Breast epithelium (tissue), 4 donors: ENCODE results near the gene TMEM151B. TPM values are rescaled to one million over a fixed set of nuclear protein-coding genes. Genes with fewer than 3 reads are reported as not detected.
"Not testable (repeated sequence)": the region's sequence is repeated elsewhere in the genome, so short reads cannot be mapped to it uniquely, and the experiment has no call there.

Experiments
- DNase-seq, 2 donors: peaks; one replicate each; pipeline ENCODE4 v3.0.0-alpha.2; 2019; ENCODE audit warnings: low spot score in 2 of 2
- H3K27ac ChIP-seq, 2 donors: fragments of 200-600 bp; sonication (generic) in 1 of 2; one replicate each; pipeline ENCODE4 v1.5.1; 2016 to 2019; ENCODE audit warnings: mild to moderate bottlenecking in 1 of 2
- H3K27me3 ChIP-seq, 2 donors: fragments of 200-600 bp; sonication (generic) in 1 of 2; one replicate each; pipeline versions ENCODE4 v1.5.1 to v1.6.0; 2017 to 2019; ENCODE audit warnings: control low read depth in 1 of 2, mild to moderate bottlenecking in 1 of 2
- H3K36me3 ChIP-seq: fragments of 200-600 bp; one replicate; pipeline ENCODE4 v1.5.1; 2019
- H3K4me1 ChIP-seq, 2 donors: fragments of 200-600 bp; sonication (generic); one replicate each; pipeline ENCODE4 v1.5.1; 2016 to 2019; ENCODE audit warnings: control low read depth in 1 of 2
- H3K4me3 ChIP-seq, 3 donors: fragments of 200-600 bp; sonication (generic); 1 replicate in 2 of 3; 2 replicates in 1 of 3; pipeline ENCODE4 v1.5.1; 2016 to 2019; ENCODE audit warnings: mild to moderate bottlenecking in 3 of 3, moderate library complexity in 2 of 3
- H3K9me3 ChIP-seq, 2 donors: fragments of 200-600 bp; sonication (generic) in 1 of 2; one replicate each; pipeline ENCODE4 v1.5.1; 2016 to 2019; ENCODE audit warnings: control low read depth in 1 of 2
- POLR2A ChIP-seq: fragments of 450-650 bp; IDR thresholded peaks from one replicate; pipeline ENCODE4 v1.6.1; 2016; ENCODE audit warnings: antibody characterized with exemption, mild to moderate bottlenecking, moderate library complexity
- POLR2AphosphoS5 ChIP-seq, 3 donors: sonication (generic); formaldehyde crosslinking; IDR thresholded peaks; one replicate each; pipeline ENCODE4 v1.6.1; 2017; ENCODE audit warnings: antibody characterized with exemption in 3 of 3
- intact Hi-C: fragments of 100-400 bp; cut with DNase I; formaldehyde crosslinking; loops from one replicate; pipeline ENCODE4 v1.15.1; 2023; ENCODE audit warnings: low total_unique reads
- total RNA-seq, 3 donors: library from RNA; depleted of rRNA; stranded (reverse); fragments of >200 nt; gene quantifications; one replicate each; pipeline ENCODE4 v1.1.0, GENCODE V29; 2016
- TF ChIP-seq, protein P1 (sequence below), 3 donors: fragments of 450-650 bp; IDR thresholded peaks; one replicate each; pipeline ENCODE4 v1.5.1; 2016 to 2017; ENCODE audit warnings: antibody characterized with exemption in 3 of 3, mild to moderate bottlenecking in 3 of 3, moderate library complexity in 3 of 3

Gene TMEM151B
- total RNA-seq, 3 donors from 2014 or later: 0.15 TPM; not detected in 2

DNA sequence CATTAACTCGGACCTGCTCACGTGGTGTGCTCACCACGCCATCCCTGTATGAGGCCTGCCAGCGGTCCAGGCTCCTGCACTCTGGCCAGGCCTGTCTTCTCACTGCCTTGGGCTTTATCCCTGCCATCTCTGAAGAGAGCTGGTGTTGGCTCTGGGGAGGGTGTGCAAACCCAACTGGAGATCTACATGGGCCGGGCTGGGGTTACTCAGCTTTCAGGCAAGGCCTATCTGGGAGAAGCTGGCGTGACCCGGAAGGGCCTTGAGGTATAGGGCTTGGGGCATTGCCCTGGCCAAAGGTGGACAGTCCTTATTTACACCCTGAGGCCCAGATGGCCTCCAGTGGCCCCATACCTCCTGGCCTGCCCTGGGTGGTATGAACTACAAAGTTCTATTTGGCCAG lies 41.8 kb upstream of the TMEM151B start:
- Histone ChIP-seq H3K9me3 (no peaks in the 10 kb centered on the region), H3K36me3 (no peaks in the 10 kb centered on the region), H3K27ac (peak overlapping the region; percentile 98 to 99), H3K4me1 (peaks cover 12 to 34% of the 10 kb centered on the region in 2 donors), H3K4me3 (no peak overlapping the region), H3K27me3 (no peaks in the 10 kb centered on the region)
- intact Hi-C loops: no loop called here
- TF ChIP-seq, protein P1, sequence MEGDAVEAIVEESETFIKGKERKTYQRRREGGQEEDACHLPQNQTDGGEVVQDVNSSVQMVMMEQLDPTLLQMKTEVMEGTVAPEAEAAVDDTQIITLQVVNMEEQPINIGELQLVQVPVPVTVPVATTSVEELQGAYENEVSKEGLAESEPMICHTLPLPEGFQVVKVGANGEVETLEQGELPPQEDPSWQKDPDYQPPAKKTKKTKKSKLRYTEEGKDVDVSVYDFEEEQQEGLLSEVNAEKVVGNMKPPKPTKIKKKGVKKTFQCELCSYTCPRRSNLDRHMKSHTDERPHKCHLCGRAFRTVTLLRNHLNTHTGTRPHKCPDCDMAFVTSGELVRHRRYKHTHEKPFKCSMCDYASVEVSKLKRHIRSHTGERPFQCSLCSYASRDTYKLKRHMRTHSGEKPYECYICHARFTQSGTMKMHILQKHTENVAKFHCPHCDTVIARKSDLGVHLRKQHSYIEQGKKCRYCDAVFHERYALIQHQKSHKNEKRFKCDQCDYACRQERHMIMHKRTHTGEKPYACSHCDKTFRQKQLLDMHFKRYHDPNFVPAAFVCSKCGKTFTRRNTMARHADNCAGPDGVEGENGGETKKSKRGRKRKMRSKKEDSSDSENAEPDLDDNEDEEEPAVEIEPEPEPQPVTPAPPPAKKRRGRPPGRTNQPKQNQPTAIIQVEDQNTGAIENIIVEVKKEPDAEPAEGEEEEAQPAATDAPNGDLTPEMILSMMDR (IDR thresholded peaks at IDR 0.05): no peak
- no peak for TF ChIP-seq POLR2A
- TF ChIP-seq POLR2AphosphoS5 (IDR thresholded peaks at IDR 0.05): no peak
- DNase-seq: no peak

DNA sequence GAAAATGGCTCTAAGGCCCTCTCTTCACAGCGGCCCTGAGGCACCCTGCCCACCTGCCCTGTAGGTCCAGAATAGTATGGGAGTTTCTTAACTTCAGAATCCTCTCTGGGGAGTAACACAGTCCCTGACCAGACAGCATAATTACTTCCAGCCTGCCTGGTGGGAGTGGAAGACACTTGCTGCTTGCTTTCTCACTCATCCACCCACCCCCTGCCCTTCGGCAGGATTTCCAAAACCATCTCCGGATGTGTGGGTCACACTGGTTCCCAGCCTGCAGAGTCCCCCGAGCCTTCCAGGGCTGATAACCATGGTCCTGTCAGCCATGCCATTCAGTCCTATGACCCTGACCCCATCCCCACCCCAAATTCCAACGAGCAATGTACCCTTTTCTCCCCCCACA lies 41.4 kb upstream of the TMEM151B start:
- no peak for TF ChIP-seq POLR2AphosphoS5 (IDR thresholded peaks at IDR 0.05)
- TF ChIP-seq, protein P1 (IDR thresholded peaks at IDR 0.05): no peak
- TF ChIP-seq POLR2A: no peak
- no peak for DNase-seq
- peak overlapping the region; percentile 98 to 99 for H3K27ac ChIP-seq
- no peaks in the 10 kb centered on the region for H3K27me3 ChIP-seq
- H3K36me3 ChIP-seq: no peaks in the 10 kb centered on the region
- no peaks in the 10 kb centered on the region for H3K9me3 ChIP-seq
- no peak overlapping the region for H3K4me3 ChIP-seq
- H3K4me1 ChIP-seq: peaks cover 13 to 36% of the 10 kb centered on the region in 2 donors
- intact Hi-C loops: no loop called here

DNA sequence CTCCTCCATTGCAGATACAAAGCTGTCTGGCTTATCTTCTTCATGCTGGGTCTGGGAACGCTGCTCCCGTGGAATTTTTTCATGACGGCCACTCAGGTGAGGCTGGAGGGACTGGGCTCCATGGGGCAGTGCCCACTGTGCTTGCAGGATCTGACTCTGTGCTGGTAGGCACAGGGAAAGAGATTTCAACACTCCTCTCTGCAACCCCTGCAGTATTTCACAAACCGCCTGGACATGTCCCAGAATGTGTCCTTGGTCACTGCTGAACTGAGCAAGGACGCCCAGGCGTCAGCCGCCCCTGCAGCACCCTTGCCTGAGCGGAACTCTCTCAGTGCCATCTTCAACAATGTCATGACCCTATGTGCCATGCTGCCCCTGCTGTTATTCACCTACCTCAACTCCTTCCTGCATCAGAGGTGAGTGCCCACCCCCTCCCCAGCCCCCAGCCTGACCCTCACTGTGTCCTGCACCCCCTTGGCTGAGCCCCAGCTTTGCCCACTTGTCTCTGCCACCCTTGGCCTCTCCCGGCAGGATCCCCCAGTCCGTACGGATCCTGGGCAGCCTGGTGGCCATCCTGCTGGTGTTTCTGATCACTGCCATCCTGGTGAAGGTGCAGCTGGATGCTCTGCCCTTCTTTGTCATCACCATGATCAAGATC lies 40.7 kb upstream of the TMEM151B start:
- DNase-seq: no peak
- Histone ChIP-seq H3K4me3 (no peak overlapping the region), H3K27ac (peak overlapping the region; percentile 93 to 99), H3K9me3 (no peaks in the 10 kb centered on the region), H3K27me3 (no peaks in the 10 kb centered on the region), H3K4me1 (peaks cover 16 to 36% of the 10 kb centered on the region in 2 donors), H3K36me3 (no peaks in the 10 kb centered on the region)
- no peak for TF ChIP-seq POLR2AphosphoS5 (IDR thresholded peaks at IDR 0.05)
- TF ChIP-seq, protein P1 (IDR thresholded peaks at IDR 0.05): no peak
- no peak for TF ChIP-seq POLR2A
- intact Hi-C loops: no loop called here

- no peaks in the 10 kb centered on the region for H3K36me3 ChIP-seq
- no peaks in the 10 kb centered on the region for H3K27me3 ChIP-seq
- DNase-seq: no peak
- intact Hi-C loops: no loop called here
- H3K4me1 ChIP-seq: peaks cover 16 to 37% of the 10 kb centered on the region in 2 donors
- TF ChIP-seq, protein P1 (IDR thresholded peaks at IDR 0.05): no peak
- no peak for TF ChIP-seq POLR2AphosphoS5 (IDR thresholded peaks at IDR 0.05)
- TF ChIP-seq POLR2A: no peak
- H3K9me3 ChIP-seq: no peaks in the 10 kb centered on the region
- H3K27ac ChIP-seq: peak overlapping the region; percentile 93 to 99
- H3K4me3 ChIP-seq: no peak overlapping the region
Observed at GRCh38 chr6:44230034-44230675, 40.1 kb upstream of the TMEM151B start.

GRCh38 chr6:44231426-44231825 lies 38.8 kb upstream of the TMEM151B start:
- H3K4me3 ChIP-seq, intact Hi-C loops, H3K27me3 ChIP-seq, H3K9me3 ChIP-seq, DNase-seq, H3K36me3 ChIP-seq: not testable (repeated sequence)
- peak overlapping the region; percentile 93 to 99 for H3K27ac ChIP-seq
- peaks cover 16 to 40% of the 10 kb centered on the region in 2 donors for H3K4me1 ChIP-seq
